Activated naive CD4-positive, alpha-beta T cell treated with anti-CD3 and anti-CD28 coated beads, Interleukin-2, amount 50 U/mL, for 72 hours (primary cell): ENCODE data around the gene PTPRE. TPM values are rescaled to one million over a fixed set of nuclear protein-coding genes. Genes with fewer than 3 reads are reported as not detected.

Source experiments
- ATAC-seq, 2 donors: fragments of 150-1000 bp; cut with Tn5 transposase; 2 replicates each; pipeline ENCODE4 v1.10.0; 2021; ENCODE audit warnings: mild to moderate bottlenecking in 2 of 2, moderate library complexity in 2 of 2
- DNase-seq, 2 donors: peaks; one replicate each; pipeline ENCODE4 v3.0.0; 2021 to 2022; ENCODE audit warnings: low spot score in 2 of 2
- H3K27ac Mint-ChIP-seq, 2 donors: one replicate each; pipeline ENCODE4 v1.8.0; 2022; ENCODE audit warnings: mild to moderate bottlenecking in 2 of 2, mixed read lengths in 2 of 2
- H3K36me3 Mint-ChIP-seq, 2 donors: one replicate each; pipeline ENCODE4 v1.8.0; 2022; ENCODE audit warnings: mixed read lengths in 2 of 2
- H3K9me3 Mint-ChIP-seq, 2 donors: one replicate each; pipeline ENCODE4 v1.8.0; 2022; ENCODE audit warnings: mixed read lengths in 2 of 2
- total RNA-seq, 2 donors: library from RNA; stranded (reverse); gene quantifications; one replicate each; pipeline ENCODE4 v1.2.3, GENCODE V29; 2022

PTPRE gene
- total RNA-seq, 2 donors from 2014 or later = 28.4 to 55.5 TPM

GRCh38 chr10:127952575-127952869 lies 45.6 kb downstream of the PTPRE start:
- Mint-ChIP-seq H3K9me3 (peaks cover 4% of the 10 kb centered on the region in 2 donors), H3K36me3 (peaks cover 0 to 5% of the 10 kb centered on the region in 2 donors), H3K27ac (no peak overlapping the region)
- DNase-seq (no peak), ATAC-seq (no peak)

DNA sequence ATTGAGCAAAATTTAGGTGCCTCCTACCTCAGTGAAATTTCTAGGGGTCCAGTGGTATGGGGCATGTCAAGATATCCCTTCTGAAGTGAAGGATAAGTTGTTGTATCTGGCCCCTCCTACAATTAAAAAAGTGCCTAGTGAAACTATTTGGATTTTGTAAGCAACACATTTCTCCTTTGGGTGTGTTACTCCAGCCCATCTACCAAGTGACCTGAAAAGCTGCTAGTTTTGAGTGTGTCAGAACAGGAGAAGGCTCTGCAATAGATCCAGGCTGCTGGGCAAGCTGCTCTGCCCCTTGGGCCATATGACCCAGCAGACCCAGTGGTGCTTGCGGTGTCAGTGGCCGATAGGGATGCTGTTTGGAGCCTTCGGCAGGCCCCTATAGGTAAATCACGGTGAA lies 46.0 kb downstream of the PTPRE start:
- DNase-seq (no peak), ATAC-seq (no peak)
- no peak overlapping the region for H3K27ac Mint-ChIP-seq
- peaks cover 4% of the 10 kb centered on the region in 2 donors for H3K9me3 Mint-ChIP-seq
- H3K36me3 Mint-ChIP-seq = peaks cover 0 to 5% of the 10 kb centered on the region in 2 donors

GRCh38 chr10:127953876-127954275 lies 47.0 kb downstream of the PTPRE start:
- Mint-ChIP-seq H3K9me3 (peaks cover 4% of the 10 kb centered on the region in 2 donors), H3K27ac (no peak overlapping the region), H3K36me3 (peaks cover 0 to 5% of the 10 kb centered on the region in 2 donors)
- DNase-seq = no peak
- no peak for ATAC-seq

DNA sequence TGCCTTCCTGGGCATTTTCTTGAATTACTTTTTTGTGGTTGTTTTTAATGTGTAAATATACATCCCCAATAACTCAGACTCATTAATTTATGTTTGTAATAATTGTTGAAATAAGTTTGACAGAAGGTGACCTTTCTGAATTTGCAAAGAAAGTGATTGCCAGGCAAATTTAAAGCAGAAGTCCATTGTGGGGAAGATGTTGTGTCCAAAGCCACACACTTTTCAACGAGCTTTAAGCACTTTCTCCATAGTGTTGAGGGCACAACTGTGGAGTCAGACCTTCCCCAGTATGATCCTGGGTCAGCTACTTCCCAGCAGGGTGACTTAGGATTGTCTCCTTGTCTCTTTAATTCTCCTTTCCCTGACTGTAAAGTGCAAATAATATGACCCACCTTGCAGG lies 52.5 kb downstream of the PTPRE start:
- Mint-ChIP-seq H3K27ac (no peak overlapping the region), H3K36me3 (peaks cover 0 to 5% of the 10 kb centered on the region in 2 donors), H3K9me3 (peaks cover 4% of the 10 kb centered on the region in 2 donors)
- no peak for ATAC-seq
- no peak for DNase-seq

GRCh38 chr10:127961071-127961470 lies 54.2 kb downstream of the PTPRE start:
- DNase-seq (no peak), ATAC-seq (no peak)
- Mint-ChIP-seq H3K27ac (no peak overlapping the region), H3K36me3 (no peaks in the 10 kb centered on the region), H3K9me3 (no peaks in the 10 kb centered on the region)

GRCh38 chr10:127962205-127962604 lies 55.3 kb downstream of the PTPRE start:
- no peaks in the 10 kb centered on the region for H3K36me3 Mint-ChIP-seq
- no peaks in the 10 kb centered on the region for H3K9me3 Mint-ChIP-seq
- ATAC-seq = no peak
- H3K27ac Mint-ChIP-seq = no peak overlapping the region
- no peak for DNase-seq

GRCh38 chr10:127963136-127963535 lies 56.2 kb downstream of the PTPRE start:
- H3K36me3 Mint-ChIP-seq = no peaks in the 10 kb centered on the region
- no peak for ATAC-seq
- no peak for DNase-seq
- H3K27ac Mint-ChIP-seq = no peak overlapping the region
- H3K9me3 Mint-ChIP-seq = no peaks in the 10 kb centered on the region

DNA sequence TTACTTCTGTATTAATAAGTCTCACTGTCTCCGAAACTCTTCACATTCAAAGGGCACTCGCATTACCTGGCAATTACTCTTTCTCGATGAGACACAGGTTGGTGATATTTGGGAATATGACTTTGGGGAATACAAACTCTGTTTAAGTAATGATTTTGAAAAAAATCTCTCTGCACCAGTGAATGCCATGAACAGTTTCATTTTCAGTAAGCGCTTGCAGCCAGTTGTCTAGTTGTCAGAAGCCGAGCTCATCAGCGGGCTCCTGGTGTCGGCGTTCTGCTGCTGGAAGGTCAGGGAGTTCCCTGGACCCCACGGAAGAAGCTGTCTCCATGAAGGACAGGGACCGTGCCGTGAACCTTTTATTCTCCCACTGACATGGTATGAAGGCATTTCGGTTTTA lies 57.7 kb downstream of the PTPRE start:
- ATAC-seq = no peak
- no peak for DNase-seq
- Mint-ChIP-seq H3K36me3 (no peaks in the 10 kb centered on the region), H3K9me3 (no peaks in the 10 kb centered on the region), H3K27ac (no peak overlapping the region)

- DNase-seq = no peak
- Mint-ChIP-seq H3K27ac (no peak overlapping the region), H3K9me3 (no peaks in the 10 kb centered on the region), H3K36me3 (no peaks in the 10 kb centered on the region)
- no peak for ATAC-seq
Measured at GRCh38 chr10:127966875-127967274, 60.0 kb downstream of the PTPRE start.

GRCh38 chr10:127968027-127968441 lies 61.1 kb downstream of the PTPRE start:
- Mint-ChIP-seq H3K27ac (no peak overlapping the region), H3K36me3 (no peaks in the 10 kb centered on the region), H3K9me3 (no peaks in the 10 kb centered on the region)
- ATAC-seq = no peak
- no peak for DNase-seq

DNA sequence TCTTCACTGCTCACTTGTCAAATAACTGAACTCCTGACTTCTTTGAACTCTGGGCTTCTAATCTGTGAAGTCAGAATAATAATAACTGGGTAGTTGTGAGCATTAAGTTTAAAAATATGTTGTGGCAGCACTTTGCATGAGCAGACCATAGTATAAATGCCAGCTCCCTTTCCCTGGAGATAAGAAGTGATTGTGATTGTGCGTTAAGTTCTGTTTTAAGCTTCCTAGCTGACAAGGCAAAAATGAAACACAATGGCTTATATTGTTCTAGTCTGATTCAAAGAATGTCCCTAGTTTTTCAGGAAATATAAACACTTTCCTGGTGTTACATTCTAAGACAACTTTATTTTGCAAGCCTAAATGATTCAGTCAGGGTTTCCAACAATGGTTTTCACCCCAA lies 61.8 kb downstream of the PTPRE start:
- no peak overlapping the region for H3K27ac Mint-ChIP-seq
- ATAC-seq (no peak), DNase-seq (no peak)
- no peaks in the 10 kb centered on the region for H3K9me3 Mint-ChIP-seq
- no peaks in the 10 kb centered on the region for H3K36me3 Mint-ChIP-seq

GRCh38 chr10:127971101-127971946 lies 64.4 kb downstream of the PTPRE start:
- Mint-ChIP-seq H3K9me3 (no peaks in the 10 kb centered on the region), H3K36me3 (no peaks in the 10 kb centered on the region), H3K27ac (no peak overlapping the region)
- no peak for ATAC-seq
- no peak for DNase-seq

- ATAC-seq = no peak
- Mint-ChIP-seq H3K36me3 (no peaks in the 10 kb centered on the region), H3K9me3 (no peaks in the 10 kb centered on the region), H3K27ac (no peak overlapping the region)
- no peak for DNase-seq
Measured at GRCh38 chr10:127971963-127972615, 65.2 kb downstream of the PTPRE start.

DNA sequence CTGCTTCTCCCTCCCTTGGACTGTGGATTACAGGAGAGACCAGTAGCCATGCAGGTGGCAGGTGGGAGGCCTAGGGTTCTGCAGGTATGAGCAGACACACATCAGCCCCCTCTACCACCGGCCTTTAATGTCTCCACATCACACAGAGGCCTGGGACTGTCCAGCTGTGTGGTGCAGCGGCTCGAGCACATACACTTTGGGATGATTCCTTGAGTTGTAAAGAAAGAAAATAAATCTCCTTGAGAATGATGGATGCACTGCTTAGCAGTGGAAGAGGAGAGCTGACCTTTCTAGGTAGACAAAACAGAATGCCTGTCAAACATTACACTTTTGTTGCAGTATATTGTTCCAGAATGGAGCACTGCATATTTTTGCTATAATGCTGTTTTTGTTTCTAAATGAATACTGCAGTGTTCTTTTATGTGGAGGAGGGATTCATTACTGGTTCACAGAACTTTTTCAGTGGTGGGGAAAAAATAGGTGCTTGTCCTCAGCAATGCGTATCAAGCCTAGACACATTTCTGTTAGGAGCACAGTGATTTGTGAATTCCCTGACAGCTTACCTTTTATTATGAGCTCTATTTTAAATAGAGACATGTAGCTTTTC lies 66.0 kb downstream of the PTPRE start:
- DNase-seq (no peak), ATAC-seq (no peak)
- Mint-ChIP-seq H3K36me3 (no peaks in the 10 kb centered on the region), H3K27ac (no peak overlapping the region), H3K9me3 (no peaks in the 10 kb centered on the region)

DNA sequence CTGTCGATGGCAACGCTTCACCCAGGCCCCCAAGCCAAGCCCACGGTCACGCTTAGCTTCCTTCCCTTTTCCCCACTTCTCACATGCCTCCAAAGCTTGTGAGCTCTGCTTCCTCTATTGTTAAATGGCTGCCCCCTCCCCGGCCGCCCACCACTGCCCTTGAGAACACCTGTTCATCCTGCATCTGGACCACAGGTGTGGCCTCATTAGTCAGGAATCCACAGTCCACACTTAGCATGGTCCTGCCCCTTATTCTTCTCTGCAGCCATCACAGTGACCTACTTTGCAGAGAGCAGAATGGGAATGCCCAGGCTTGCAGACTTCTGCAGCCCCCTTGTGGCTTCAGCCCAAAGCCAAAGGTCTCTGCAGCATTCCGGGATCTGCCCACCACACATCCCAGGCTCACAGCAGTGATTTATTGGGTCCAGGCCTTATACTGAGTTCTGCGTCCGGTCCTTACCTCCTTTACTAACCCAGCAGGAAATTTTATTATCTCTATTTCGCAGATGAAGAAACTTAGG lies 66.9 kb downstream of the PTPRE start:
- no peaks in the 10 kb centered on the region for H3K36me3 Mint-ChIP-seq
- H3K9me3 Mint-ChIP-seq = no peaks in the 10 kb centered on the region
- no peak for ATAC-seq
- no peak for DNase-seq
- no peak overlapping the region for H3K27ac Mint-ChIP-seq

- H3K27ac Mint-ChIP-seq = no peak overlapping the region
- peaks cover 0 to 3% of the 10 kb centered on the region in 2 donors for H3K9me3 Mint-ChIP-seq
- DNase-seq (no peak), ATAC-seq (no peak)
- H3K36me3 Mint-ChIP-seq = peaks cover 0 to 3% of the 10 kb centered on the region in 2 donors
Measured at GRCh38 chr10:127974911-127975310, 68.0 kb downstream of the PTPRE start.

GRCh38 chr10:127976286-127976685 lies 69.4 kb downstream of the PTPRE start:
- Mint-ChIP-seq H3K27ac (no peak overlapping the region), H3K9me3 (peaks cover 0 to 5% of the 10 kb centered on the region in 2 donors), H3K36me3 (peaks cover 0 to 15% of the 10 kb centered on the region in 2 donors)
- ATAC-seq (no peak), DNase-seq (no peak)
